Esophagus (tissue), 2 donors: ENCODE measurements around the gene KMT2B. TPM values are rescaled to one million over a fixed set of nuclear protein-coding genes. Genes with fewer than 3 reads are reported as not detected.

Source experiments
- H3K27ac ChIP-seq, 2 donors: one replicate each; pipeline ENCODE4 v1.5.1; 2013; ENCODE audit warnings: low read depth in 2 of 2, mild to moderate bottlenecking in 2 of 2, inconsistent platforms in 1 of 2, low read length in 1 of 2, moderate library complexity in 1 of 2
- H3K27me3 ChIP-seq, 2 donors: one replicate each; pipeline ENCODE4 v1.6.1; 2013; ENCODE audit warnings: low read length in 2 of 2, control low read depth in 1 of 2, mild to moderate bottlenecking in 1 of 2; ENCODE audit not compliant: insufficient read depth in 2 of 2, control insufficient read depth in 1 of 2
- H3K36me3 ChIP-seq, 2 donors: one replicate each; pipeline ENCODE4 v1.6.1; 2013; ENCODE audit warnings: low read length in 1 of 2; ENCODE audit not compliant: control insufficient read depth in 2 of 2, insufficient read depth in 2 of 2
- H3K4me1 ChIP-seq, 2 donors: one replicate each; pipeline ENCODE4 v1.6.1; 2013; ENCODE audit warnings: low read length in 1 of 2; ENCODE audit not compliant: control insufficient read depth in 2 of 2, insufficient read depth in 2 of 2
- H3K4me3 ChIP-seq, 2 donors: one replicate each; pipeline ENCODE4 v1.5.1; 2013; ENCODE audit warnings: low read length in 2 of 2, mild to moderate bottlenecking in 2 of 2, low read depth in 1 of 2, moderate library complexity in 1 of 2
- H3K9me3 ChIP-seq, 2 donors: one replicate each; pipeline ENCODE4 v1.6.1; 2013; ENCODE audit warnings: mild to moderate bottlenecking in 2 of 2, low read depth in 1 of 2, low read length in 1 of 2, moderate library complexity in 1 of 2; ENCODE audit not compliant: control insufficient read depth in 2 of 2, insufficient read depth in 1 of 2
- WGBS, 2 donors: extraction: QIAGEN DNeasy Blood & Tissue Kit; methylation state at CpG; one replicate each; pipeline ENCODE4 v1.1.7; 2013; 5-methylcytosine and 5-hydroxymethylcytosine counted together
- polyA plus RNA-seq, 2 donors: library from polyadenylated mRNA; stranded (reverse); fragments of 200-250 nt; gene quantifications; one replicate each; pipeline ENCODE4 v1.2.3, GENCODE V29; 2013
- donor health status: healthy with polysubstance abuse.
- donor health status: Bipolar disorder and iron deficiency.

The KMT2B gene
- polyA plus RNA-seq, 2 donors = 21.5 to 33.8 TPM

- no peaks in the 10 kb centered on the region for H3K36me3 ChIP-seq
- no peaks in the 10 kb centered on the region for H3K4me1 ChIP-seq
- no peak overlapping the region for H3K27ac ChIP-seq
- no peaks in the 10 kb centered on the region for H3K9me3 ChIP-seq
- H3K27me3 ChIP-seq = no peaks in the 10 kb centered on the region
- 54 to 55% methylated on average over 11 of the region's 11 CpGs for WGBS, 2 donors
- H3K4me3 ChIP-seq = no peak overlapping the region
These were observed 25.8 kb upstream of the KMT2B start for GRCh38 chr19:35692010-35692409.

GRCh38 chr19:35693422-35693821 lies 24.4 kb upstream of the KMT2B start:
- Histone ChIP-seq H3K36me3 (no peaks in the 10 kb centered on the region), H3K4me1 (no peaks in the 10 kb centered on the region), H3K27ac (no peak overlapping the region), H3K9me3 (no peaks in the 10 kb centered on the region), H3K27me3 (no peaks in the 10 kb centered on the region), H3K4me3 (no peak overlapping the region)
- WGBS, 2 donors = 12% methylated on average over 8 of the region's 8 CpGs

DNA sequence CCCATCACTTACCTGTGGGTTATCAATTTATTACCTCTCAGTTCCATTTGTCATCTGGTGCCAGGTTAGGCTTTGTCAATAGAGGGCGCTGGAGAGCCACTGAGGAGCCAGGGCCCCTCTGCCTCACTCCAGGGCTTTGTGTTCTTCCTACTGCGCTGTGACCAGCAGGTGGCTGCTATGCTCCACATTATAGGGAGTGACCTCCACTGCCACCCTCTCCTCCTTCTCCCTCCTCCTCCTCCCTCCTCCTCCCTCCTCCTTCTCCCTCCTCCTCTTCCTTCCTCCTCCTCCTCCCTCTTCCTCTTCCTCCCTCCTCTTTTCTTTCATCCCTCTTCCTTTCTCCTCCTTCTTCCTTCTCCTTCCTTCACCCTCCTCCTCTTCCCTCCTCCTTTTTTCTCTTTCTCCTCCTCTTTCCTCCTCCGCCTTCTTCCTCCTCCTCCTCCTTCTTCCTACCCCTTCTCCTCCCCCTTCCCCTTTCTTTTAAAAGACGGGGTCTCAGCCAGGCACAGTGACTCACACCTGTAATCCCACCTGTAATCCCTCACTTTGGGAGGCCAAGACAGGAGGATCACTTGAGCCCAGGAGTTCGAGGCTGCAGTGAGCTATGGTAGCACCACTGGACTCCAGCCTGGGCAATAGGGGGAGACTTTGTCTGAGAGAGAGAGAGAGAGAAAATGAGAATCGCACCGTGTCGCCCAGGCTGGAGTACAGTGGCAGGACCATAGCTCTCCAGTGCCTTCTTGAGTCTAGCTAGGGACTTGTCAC lies 23.8 kb upstream of the KMT2B start:
- H3K4me1 ChIP-seq = no peaks in the 10 kb centered on the region
- H3K27ac ChIP-seq = peak overlapping the region in 1 of 2 donors; percentile 20
- no peaks in the 10 kb centered on the region for H3K9me3 ChIP-seq
- H3K4me3 ChIP-seq = no peak overlapping the region
- 27 to 34% methylated on average over 8 of the region's 8 CpGs for WGBS, 2 donors
- H3K27me3 ChIP-seq = no peaks in the 10 kb centered on the region
- no peaks in the 10 kb centered on the region for H3K36me3 ChIP-seq

GRCh38 chr19:35695895-35696422 lies 21.8 kb upstream of the KMT2B start:
- Histone ChIP-seq H3K27me3 (no peaks in the 10 kb centered on the region), H3K9me3 (no peaks in the 10 kb centered on the region), H3K36me3 (no peaks in the 10 kb centered on the region), H3K27ac (no peak overlapping the region), H3K4me3 (no peak overlapping the region), H3K4me1 (no peaks in the 10 kb centered on the region)
- WGBS, 2 donors = 75 to 87% methylated on average over 2 of the region's 2 CpGs

- no peak overlapping the region for H3K4me3 ChIP-seq
- no peaks in the 10 kb centered on the region for H3K27me3 ChIP-seq
- H3K9me3 ChIP-seq = no peaks in the 10 kb centered on the region
- WGBS, 2 donors = 52 to 56% methylated on average over 4 of the region's 4 CpGs
- H3K27ac ChIP-seq = no peak overlapping the region
- no peaks in the 10 kb centered on the region for H3K4me1 ChIP-seq
- H3K36me3 ChIP-seq = no peaks in the 10 kb centered on the region
These were observed 21.0 kb upstream of the KMT2B start for GRCh38 chr19:35696835-35697234.

GRCh38 chr19:35702223-35703012 lies 15.4 kb upstream of the KMT2B start:
- Histone ChIP-seq H3K4me1 (peaks cover 0 to 11% of the 10 kb centered on the region in 2 donors), H3K27me3 (no peaks in the 10 kb centered on the region), H3K9me3 (no peaks in the 10 kb centered on the region), H3K36me3 (no peaks in the 10 kb centered on the region), H3K4me3 (peak overlapping the region; percentile 67 to 73), H3K27ac (peak overlapping the region in 1 of 2 donors; percentile 43)
- WGBS, 2 donors = 0% methylated on average over 50 of the region's 50 CpGs

DNA sequence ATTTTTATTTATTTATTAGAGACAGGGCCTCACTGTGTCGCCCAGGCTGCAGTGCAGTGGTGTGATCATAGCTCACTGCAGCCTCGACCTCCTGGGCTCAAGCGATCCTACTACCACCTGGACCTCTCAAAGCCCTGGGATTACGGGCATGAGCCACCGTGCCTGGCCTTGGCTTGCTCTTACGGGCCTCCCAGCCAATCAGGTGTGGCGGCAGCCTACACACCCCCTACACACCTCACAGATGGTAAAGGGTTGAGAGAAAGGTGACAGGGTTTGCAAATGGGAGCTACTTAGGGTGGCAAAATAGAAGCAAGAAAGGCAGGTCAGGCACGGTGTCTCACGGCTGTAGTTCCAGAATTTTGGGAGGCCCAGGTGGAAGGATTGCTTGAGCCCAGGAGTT lies 14.5 kb upstream of the KMT2B start:
- Histone ChIP-seq H3K27ac (no peak overlapping the region), H3K4me1 (peaks cover 0 to 14% of the 10 kb centered on the region in 2 donors), H3K4me3 (no peak overlapping the region), H3K27me3 (no peaks in the 10 kb centered on the region), H3K36me3 (no peaks in the 10 kb centered on the region), H3K9me3 (no peaks in the 10 kb centered on the region)
- WGBS, 2 donors = 40 to 46% methylated on average over 9 of the region's 9 CpGs

DNA sequence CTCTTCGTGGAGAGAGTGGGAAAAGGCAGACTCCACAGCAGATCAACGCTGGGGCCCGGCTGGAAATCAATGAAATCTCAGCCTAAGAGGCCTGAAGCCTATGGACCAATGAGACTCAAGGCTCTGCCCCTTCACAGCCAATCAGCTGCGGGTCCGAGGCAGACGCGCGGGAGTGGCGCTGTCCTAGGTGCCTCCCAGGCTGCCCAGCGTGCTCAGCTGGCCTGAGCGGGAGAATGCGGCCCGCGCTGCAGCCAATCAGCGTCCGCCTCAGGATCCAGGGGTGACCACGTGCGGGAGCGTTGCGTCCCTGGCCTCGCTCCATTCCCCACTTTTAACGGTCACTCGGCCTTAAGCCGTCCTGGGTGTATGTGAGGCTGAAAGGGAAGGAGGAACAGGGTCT lies 13.6 kb upstream of the KMT2B start, which contains the start of gene ZBTB32:
ZBTB32 (plus strand) TSS at position 341 of the 400 bp plus-strand sequence. CDS start 10,069 bp downstream, outside the sequence.
- Histone ChIP-seq H3K36me3 (no peaks in the 10 kb centered on the region), H3K9me3 (no peaks in the 10 kb centered on the region), H3K4me3 (no peak within 1 kb of the TSS), H3K27ac (no peak within 1 kb of the TSS), H3K27me3 (no peaks in the 10 kb centered on the region), H3K4me1 (peaks cover 0 to 15% of the 10 kb centered on the region in 2 donors)
- 36 to 38% methylated on average over 24 of the region's 24 CpGs for WGBS, 2 donors

DNA sequence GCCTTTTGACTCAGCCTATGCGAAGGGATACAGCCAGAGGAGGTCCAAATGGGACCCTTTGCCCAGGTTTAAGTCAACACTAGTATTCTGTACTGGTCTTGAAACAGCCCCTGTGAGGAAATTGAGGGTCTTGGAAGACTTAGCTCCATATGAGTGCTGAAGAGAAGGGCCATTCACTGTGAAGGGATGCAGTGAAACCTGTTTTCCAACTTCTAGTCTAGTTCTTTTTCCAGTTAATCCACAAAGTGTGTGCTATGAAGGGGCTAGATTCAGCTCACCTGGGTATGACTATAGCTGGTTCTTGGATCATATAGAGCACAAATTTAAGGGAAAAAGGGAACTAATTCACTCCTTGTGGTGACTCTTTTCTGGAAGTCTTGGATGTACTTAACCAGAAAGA lies 9.4 kb upstream of the KMT2B start:
- H3K4me3 ChIP-seq = no peak overlapping the region
- H3K36me3 ChIP-seq = no peaks in the 10 kb centered on the region
- no peaks in the 10 kb centered on the region for H3K27me3 ChIP-seq
- H3K4me1 ChIP-seq = peaks cover 0 to 12% of the 10 kb centered on the region in 2 donors
- 89 to 95% methylated on average over 1 of the region's 1 CpG for WGBS, 2 donors
- no peaks in the 10 kb centered on the region for H3K9me3 ChIP-seq
- no peak overlapping the region for H3K27ac ChIP-seq
